Measurements from ENCODE around the gene SASH1. TPM values are rescaled to one million over a fixed set of nuclear protein-coding genes. Genes with fewer than 3 reads are reported as not detected.

SASH1 gene
- total RNA-seq, 1 donor from 2014 or later: 14.0 TPM

DNA sequence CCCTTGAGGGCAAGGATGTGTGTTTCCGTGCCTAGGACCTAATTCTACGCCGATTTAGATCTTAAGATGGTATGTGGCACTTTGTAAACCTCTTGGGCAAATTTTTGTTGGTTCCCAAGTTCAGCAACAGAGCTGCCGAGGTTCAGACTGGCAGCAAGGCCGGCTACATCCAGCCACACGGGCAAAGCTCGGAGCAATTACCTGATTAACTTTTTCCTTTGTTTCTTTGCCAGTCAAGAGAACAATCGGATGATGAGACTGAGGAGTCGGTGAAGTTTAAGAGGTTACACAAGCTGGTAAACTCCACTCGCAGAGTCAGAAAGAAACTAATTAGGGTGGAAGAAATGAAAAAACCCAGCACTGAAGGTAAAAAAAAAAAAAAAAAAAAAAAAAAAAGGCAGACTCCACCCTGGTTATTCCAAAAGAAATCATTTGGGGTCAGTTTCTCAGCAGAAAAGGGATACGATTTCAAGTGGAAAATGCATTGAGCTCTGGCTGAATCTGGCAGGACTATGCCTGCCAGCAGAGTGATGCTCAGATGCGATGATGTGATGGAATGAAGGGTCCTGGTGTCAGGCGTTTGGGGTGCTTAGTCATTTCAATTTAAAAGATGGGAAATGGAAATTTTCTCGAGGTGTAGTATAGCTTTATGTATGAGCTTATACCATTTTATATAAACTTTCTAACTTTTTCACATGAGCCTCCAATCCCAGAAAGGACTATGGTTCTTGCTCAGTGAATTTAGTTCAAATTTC is 171.6 kb downstream of the SASH1 start:
- no peak for ATAC-seq

DNA sequence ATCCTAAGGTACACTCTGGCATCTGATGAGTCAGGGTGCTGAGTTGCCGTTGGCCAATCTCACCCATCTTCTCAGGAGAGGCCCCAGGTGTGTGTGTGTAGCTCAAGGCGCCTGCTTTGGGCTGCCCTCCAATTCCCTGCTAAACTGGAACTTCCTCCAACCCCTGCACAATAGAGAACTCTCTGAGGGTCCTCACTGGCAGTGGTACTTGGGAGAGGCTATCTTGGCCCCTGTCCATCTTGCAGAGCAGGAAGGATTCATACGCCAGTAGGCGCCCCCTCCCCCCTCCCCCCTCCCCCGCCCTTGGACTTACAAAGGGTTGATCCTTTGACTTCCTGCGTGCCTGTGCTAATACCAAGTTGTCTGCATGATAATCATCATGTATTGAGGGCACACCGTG is 173.6 kb downstream of the SASH1 start:
- DNase-seq (ENCODE audit: low spot score): no peak
- no peak for ATAC-seq

More for the DNA sequence above, 171.6 kb downstream of the SASH1 start:
- DNase-seq (ENCODE audit: low spot score): no peak

DNA sequence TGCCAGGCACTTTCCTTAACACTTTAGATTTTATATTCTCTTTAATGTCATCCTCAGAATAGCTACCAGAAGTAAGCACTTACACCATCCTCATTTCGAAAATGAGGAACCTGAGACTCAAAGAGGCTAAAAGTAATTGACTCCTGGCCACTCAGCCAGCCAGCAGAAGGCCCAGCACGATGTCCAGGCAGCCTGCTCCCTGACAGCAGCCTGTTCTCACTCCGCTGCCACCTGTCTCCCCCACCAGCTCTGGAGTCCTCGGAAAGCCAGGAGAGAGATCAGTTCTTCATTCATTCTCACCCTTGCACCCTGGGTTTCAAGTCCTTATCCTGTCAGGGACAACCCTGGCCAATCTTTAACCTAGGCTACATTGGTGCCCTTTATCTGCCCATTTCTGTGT is 174.0 kb downstream of the SASH1 start:
- ATAC-seq: no peak
- no peak for DNase-seq (ENCODE audit: low spot score)

DNA sequence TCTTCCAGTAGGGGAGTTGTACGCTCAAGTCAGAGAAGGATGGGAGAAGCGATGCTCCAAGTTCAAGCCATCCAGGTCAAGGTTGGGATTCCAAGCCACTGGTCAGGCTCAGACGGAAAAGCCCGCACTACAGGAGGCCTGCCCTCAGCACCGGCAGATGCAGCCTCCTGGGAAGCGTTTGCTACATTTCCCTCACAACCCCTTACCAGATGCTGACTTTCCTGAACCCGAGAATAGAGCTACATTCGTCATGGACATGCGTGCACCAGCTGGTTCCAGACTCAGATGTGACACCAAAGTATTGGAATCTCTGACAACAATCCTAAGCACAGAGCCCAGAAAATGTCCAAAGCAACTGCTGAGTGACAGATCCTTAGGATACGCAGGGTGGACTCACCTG is 174.8 kb downstream of the SASH1 start:
- DNase-seq (ENCODE audit: low spot score): no peak
- no peak for ATAC-seq

DNA sequence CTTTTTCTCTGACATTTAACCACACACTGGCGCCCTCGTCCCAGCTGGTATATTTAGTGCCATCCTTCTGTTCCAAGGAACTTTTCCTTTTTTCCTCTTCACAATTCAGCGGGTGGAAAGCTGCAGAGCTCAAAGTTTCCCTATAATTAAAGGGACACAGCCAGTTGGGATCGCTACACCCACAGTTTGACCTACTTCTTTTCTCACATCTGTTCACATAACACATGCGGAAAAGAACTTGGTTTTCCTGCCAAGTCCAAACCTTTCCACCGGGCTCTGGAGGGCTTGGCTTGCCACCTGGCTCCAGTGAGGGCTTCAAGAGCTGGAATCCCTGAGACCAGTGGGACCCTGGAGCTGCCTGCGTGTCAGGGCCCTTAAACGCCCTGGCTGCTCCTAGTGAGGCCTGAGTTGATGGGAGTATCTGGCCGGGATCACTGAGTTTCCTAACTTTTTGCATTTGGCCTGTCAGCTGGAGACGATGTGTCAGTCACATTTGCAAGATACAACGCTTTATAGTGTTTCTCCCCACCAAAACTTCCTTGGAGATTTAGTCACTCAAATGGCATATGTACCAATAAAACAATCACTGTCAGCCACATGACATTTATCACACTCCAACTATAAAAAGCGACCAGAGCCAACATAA is 176.0 kb downstream of the SASH1 start:
- DNase-seq (ENCODE audit: low spot score) (no peak), ATAC-seq (no peak)

DNA sequence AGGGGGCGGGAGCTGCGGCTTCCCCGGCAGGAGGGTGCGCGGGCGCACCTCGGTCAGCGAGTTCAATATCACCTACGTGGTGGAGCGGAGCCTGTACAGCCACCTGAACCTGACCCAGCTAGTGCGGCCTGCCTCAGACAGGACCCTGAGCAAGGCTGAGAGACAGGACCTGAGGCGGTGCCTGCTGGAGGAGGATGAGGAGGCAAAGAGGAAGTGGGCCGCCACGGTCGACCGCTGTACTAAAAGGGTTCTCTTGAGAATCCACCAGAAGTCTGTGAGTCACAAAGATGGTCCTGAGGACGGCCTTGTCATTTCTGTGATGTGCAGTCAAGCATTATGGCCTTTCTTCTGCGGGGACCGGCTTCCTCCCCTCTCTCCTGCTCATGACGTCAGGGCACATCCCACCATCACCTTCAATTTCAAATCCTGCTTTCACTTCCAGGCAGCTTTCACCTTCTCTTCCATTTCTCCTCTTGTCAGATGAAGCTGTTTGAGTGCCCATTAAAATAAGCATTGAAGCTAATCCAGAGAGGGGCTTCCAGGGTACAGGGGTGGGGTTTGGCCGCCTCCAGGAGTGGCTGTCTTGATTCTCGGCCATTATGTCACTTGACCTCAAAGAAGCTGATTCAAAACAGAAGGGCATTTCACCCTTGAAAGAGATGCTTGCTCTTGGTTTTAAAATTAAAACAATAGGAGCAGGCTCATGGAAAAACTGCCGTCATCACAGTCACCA is 177.6 kb downstream of the SASH1 start:
- DNase-seq (ENCODE audit: low spot score): no peak
- ATAC-seq: no peak

DNA sequence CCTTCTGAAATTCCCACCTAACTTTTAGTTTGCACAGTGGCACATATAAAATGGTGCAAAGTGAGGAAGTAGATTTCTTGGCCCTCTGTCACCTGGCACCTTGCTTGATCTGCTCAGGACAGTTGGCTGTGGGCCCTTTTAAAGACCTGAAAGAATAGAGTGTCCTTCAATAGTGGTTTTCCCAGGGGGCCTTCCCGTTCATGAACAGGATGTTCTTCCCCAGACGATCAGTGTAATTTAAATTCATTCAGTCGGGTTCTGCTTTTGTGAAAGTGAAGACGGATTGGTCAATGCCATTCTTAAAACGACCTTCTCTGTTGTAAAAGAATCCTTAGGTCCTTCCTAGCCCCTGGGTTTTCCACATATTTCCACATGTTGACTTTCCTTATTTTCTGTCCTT is 178.5 kb downstream of the SASH1 start:
- ATAC-seq (no peak), DNase-seq (ENCODE audit: low spot score) (no peak)

DNA sequence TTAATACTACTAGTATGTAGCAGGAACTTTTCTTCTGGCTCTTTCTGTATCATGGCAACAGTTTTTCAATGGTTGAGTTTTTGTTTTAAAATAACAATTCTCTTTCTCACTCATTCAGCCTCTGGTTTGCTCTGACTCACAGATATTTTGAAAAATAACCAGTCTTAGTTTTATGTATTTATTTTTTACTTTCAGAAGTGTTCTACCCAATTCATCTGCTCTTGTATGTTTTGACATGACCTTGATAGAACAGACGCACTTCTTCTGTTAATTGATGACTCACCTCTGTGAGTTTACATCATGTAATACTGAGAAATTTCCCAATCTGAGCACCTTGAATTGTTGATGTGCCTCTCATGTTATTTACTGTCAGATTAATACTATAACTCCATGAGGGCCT is 178.9 kb downstream of the SASH1 start:
- ATAC-seq (no peak), DNase-seq (ENCODE audit: low spot score) (no peak)

DNA sequence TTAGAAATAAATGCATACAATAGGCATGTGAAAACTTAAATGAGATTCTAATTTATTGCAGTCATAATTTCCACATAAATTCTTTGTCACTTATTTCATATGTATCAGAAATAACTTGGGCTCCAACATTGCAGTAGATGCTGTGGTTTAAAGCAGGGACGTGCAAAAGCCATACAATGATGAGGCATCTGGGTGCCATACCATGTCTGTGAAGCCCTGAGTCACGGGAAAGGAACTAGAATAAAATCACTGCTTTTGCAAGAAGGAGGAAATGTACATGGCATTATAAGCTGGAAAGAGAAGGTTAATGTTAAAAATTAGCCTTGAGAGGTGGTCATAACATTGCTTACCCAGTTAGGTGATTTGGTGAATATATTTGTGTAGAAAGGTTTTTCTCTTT is 180.4 kb downstream of the SASH1 start:
- no peak for DNase-seq (ENCODE audit: low spot score)
- no peak for ATAC-seq

DNA sequence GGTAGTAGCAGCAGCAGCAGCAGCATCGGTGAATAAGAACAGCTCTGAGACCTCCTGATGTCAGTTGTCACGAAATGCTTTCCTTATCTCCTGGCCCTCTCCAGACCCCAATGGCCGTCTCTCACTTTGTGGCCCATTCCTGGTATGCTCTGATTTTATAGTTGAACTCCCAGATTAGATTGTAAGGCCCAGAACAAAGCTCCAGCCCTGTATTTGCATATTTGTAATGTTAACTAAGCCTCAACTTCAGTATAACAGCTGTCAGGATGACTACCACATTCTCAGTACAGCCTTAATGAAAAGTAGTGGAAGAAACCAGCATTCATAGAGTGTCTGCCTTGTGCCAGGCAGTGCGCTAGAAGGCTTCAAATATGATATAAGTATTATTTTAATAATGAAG is 180.9 kb downstream of the SASH1 start:
- ATAC-seq: no peak
- no peak for DNase-seq (ENCODE audit: low spot score)

DNA sequence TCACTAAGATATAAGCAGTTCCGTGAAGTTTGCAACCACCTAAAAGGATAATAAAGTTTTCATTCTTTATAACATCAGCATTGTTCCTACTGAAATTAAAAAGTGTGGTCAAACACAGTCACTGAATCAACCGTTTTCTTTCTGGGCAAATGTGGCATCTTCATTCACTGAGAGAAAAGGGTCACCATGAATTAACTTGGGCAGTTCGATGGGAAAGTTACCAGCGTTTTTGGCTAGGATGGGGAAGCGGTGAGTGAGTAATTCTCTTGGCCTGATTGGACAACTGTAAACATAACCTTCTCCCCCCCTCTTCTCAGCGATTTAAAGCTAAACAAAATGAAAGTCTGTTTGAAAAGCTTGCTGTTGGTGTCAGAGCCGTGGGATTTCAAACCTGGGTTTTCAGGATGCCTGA is 181.8 kb downstream of the SASH1 start:
- DNase-seq (ENCODE audit: low spot score): no peak
- no peak for ATAC-seq

DNA sequence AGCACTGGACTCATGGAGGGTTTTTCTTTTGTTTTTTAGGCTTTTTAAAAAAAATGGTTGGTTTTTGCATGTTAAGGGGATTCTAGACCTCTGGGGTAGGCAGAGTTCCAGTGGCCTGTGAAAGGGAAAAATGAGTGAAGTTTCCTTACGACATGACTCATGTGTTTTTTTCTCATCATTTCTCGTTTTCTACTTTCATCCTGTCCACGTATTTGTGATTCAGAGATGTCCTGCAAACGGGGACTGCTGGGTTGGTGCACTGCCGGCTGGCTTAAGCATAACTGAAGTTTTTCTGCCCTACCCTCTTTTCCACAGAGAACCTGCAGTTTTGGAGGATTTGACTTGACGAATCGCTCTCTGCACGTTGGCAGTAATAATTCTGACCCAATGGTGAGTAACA is 182.3 kb downstream of the SASH1 start:
- DNase-seq (ENCODE audit: low spot score) (no peak), ATAC-seq (no peak)

DNA sequence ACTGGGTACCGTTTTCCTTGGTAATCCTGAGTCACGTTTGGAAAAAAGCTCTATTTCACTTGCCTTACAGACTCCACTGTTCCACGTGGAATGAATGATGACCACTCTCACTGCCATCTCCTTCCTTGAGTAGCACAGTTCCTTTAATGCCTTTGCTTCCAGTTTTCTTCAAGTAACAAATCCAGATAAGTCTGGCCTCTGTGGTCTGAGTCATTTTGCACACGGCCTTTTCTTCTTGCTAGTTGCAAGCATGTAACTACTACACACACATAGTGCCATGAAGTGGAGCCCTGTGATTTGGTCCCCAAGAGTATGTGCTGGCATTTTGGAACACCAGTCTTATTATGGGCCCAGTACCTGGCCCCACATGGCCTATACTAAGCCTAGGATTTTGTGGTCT is 182.8 kb downstream of the SASH1 start:
- DNase-seq (ENCODE audit: low spot score) (no peak), ATAC-seq (no peak)

DNA sequence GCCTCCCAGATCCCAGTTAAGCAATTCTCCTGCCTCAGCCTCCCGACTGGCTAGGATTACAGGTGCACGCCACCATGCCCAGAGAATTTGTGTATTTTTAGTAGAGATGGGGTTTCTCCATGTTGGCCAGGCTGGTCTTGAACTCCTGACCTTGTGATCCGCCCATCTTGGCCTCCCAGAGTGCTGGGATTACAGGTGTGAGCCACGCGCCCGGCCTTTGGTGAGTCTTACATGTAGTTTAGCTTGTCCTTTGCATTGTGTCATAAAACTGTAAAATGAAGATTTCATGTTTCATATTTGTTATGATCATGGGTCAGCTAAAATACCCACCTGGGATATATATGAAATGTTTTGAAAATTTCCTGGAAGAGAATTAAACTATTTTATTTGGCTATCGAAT is 183.5 kb downstream of the SASH1 start:
- DNase-seq (ENCODE audit: low spot score): no peak
- no peak for ATAC-seq

DNA sequence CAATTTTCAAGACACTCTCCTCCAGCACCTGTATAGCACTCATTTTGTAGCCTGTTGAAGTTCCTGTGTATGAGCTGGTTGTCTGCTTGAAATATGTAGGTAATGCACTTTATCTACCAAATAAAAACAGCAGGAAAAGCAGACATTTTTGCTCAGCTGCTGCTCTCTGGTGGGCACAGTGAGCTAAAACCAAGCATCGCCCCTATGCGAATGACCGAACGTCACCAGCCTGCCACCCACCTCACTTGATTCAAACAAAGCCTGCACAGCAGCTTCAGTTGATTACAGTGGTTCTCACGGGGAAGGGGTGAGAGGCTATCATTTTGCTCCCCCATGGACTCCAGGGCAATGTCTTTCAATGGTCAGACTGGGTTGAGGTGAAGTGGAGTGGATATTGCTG is 185.7 kb downstream of the SASH1 start:
- ATAC-seq (no peak), DNase-seq (ENCODE audit: low spot score) (no peak)

DNA sequence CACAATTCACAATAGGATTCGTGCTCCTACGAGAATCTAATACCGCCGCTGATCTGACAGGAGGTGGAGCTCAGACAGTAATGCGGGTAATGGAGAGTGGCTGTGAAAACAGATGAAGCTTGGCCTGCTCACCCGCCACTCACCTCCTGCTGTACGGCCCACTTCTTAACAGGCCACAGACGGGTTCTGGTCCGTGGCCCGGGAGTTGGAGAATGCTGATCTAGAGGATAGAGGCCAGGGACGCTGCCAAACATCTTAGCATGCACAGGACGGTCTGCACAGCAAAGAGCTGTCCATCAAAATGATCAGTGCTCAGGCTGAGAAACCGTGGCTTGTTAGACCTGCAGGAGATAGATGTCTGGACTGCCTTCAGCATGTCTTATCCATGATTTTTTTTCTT is 186.4 kb downstream of the SASH1 start:
- DNase-seq (ENCODE audit: low spot score) (no peak), ATAC-seq (no peak)

DNA sequence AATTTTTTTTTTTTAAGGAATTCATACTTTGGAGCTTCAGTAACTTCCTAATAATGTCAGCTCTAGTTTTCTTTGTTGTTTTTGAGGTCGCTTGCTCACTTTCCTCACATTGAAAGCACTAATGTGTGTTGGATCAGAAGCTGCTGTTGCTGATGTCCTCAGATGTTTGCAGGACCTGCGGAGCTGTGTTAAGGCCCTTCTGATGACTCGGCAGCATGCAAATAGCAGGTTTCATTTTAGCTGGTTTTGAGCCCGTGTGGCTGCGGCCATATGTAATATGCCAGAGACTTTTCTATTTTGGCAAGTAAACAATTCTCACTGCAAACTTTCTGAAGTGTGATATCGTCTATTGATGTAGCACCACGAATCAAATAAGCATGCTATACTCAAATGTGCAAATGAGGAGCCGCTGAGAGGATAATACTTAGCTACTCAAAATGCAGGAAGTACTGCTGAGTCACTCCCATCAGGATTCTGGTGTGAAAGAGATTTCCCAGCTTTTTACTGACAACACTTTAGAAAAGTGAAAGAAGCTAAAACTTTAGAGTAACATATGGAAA is 187.8 kb downstream of the SASH1 start:
- ATAC-seq (peak; percentile 33), DNase-seq (ENCODE audit: low spot score) (no peak)

DNA sequence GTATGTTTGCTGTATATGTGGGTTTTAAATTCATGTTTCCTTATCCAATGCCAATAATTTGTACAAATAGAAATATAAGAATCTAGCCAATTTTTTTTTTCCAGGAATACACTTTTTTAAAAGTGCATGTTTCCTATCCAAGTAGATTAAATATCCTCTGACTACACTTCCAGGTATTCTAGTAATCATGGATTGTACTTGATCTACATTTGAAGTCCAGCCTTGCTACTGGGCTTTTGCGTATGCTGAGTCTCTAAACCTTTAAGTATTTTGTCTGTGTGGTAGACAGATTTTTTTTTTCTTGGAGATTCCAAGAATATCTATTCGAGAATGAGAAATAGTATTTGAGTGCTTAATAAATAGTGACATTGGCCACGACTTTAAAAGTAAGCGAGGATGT is 188.3 kb downstream of the SASH1 start:
- no peak for ATAC-seq
- DNase-seq (ENCODE audit: low spot score): no peak

DNA sequence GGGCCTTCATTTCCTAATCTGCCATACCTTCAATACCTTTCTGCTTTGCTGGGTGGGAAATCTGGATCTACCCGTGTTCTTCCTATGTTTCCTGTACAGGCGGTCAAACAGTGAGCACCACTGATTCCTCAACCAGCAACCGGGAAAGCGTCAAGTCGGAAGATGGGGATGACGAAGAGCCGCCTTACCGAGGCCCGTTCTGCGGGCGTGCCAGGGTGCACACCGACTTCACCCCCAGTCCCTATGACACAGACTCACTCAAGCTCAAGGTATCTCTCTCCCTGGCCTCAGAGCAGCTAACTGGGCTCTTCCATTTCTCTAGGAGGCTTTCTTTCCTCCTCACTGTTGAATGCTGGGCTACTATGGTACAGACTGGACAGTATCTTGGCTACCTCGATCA is 190.1 kb downstream of the SASH1 start:
- ATAC-seq: no peak
- DNase-seq (ENCODE audit: low spot score): no peak

DNA sequence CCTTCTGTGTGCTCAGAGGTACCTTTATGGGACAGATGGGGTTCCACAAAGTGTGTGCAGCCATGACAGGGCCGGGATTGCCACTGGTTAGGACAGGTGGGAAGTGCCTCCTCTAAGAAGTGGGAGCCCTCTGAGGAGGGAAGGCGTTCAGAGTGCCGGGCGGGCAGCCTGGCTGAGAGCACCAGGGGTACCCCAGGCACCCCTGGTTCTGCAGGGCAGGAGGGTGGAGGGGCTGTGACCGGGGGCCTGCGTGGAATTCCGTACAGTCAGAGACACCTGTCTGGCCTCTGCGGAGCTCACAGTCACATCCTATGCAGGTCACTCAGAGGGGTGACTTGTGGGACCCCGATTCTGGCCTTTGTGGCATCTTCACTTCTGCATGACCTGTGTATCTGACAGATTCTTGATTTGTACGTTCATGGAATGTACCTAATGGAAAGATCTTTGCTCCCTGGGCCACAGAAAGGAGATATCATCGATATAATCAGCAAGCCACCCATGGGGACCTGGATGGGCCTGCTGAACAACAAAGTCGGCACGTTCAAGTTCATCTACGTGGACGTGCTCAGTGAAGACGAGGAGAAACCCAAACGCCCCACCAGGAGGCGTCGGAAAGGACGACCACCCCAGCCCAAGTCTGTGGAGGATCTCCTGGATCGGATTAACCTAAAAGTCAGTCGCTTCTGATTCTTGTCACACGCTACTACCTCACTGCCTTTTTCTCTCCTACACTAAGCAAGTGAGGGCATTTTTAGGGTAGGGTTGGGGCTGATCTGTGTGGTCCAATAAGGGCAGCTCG is 190.9 kb downstream of the SASH1 start:
- DNase-seq (ENCODE audit: low spot score) (no peak), ATAC-seq (no peak)

DNA sequence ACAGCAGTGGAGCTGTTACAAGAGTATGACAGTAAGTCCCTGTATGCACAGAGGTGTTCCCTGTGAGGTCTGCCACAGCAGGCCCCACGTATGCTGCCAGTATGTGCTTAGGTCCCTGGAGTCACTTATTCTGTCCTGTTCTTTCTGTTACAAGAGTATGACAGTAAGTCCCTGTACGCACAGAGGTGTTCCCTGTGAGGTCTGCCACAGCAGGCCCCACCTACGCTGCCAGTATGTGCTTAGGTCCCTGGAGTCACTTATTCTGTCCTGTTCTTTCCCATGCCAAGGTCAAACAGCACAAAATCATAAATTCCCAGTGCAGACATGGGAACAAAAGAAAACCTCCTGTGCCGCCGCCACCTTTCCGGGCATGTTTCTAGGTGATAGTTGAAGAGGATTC is 192.2 kb downstream of the SASH1 start:
- ATAC-seq (no peak), DNase-seq (ENCODE audit: low spot score) (no peak)
